Measurements from ENCODE around the gene TMEM131L.

TMEM131L gene

DNA sequence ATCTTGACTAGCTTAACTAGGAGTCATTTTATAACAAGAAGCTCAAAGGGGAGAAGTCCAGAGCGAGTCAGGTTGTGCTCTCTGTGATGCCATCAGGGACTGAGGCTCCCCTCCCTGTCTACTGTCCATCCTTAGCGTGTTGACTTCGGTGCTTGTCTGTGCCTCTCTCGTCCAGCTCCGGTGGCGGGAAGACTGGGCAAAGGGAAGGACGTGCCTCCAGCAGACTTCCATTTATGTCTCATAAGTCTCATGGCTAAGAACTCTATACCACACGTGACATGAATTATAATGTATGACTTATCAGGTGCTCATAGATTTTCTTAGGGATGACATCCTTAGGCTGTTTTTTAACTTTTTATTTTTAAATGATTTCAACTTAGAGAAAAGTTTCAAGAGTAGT lies 125.3 kb downstream of the TMEM131L start:
- TF ChIP-seq, protein P1, sequence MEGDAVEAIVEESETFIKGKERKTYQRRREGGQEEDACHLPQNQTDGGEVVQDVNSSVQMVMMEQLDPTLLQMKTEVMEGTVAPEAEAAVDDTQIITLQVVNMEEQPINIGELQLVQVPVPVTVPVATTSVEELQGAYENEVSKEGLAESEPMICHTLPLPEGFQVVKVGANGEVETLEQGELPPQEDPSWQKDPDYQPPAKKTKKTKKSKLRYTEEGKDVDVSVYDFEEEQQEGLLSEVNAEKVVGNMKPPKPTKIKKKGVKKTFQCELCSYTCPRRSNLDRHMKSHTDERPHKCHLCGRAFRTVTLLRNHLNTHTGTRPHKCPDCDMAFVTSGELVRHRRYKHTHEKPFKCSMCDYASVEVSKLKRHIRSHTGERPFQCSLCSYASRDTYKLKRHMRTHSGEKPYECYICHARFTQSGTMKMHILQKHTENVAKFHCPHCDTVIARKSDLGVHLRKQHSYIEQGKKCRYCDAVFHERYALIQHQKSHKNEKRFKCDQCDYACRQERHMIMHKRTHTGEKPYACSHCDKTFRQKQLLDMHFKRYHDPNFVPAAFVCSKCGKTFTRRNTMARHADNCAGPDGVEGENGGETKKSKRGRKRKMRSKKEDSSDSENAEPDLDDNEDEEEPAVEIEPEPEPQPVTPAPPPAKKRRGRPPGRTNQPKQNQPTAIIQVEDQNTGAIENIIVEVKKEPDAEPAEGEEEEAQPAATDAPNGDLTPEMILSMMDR (IDR thresholded peaks at IDR 0.05; ENCODE audit: low read depth, low read length, missing control alignments) = no peak
- H3K4me3 ChIP-seq (replicated peaks; ENCODE audit: low read depth, low read length) = no peak overlapping the region
- DNase-seq (ENCODE audit: extremely low read depth, low read depth) = no peak

DNA sequence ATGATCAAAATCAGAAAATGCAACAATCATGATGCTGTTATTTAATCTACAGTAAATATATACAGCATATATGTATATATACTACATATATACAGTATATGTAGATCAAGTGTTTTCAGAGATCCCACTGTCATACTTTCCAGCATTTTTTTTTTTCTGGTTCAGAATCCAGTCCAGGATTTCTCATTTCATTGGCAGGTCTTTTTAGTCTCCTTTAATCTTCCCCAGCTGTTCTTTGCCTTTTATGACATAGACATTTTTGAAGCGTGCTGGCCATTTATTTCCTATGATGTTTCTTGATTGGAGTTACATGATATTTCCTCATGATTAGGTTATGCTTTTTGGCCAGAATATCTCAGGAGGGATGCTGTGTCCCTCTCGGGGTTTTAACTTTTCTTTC lies 125.9 kb downstream of the TMEM131L start:
- TF ChIP-seq, protein P1 (IDR thresholded peaks at IDR 0.05; ENCODE audit: low read depth, low read length, missing control alignments) = no peak
- DNase-seq (ENCODE audit: extremely low read depth, low read depth) = no peak
- H3K4me3 ChIP-seq (replicated peaks; ENCODE audit: low read depth, low read length) = no peak overlapping the region

DNA sequence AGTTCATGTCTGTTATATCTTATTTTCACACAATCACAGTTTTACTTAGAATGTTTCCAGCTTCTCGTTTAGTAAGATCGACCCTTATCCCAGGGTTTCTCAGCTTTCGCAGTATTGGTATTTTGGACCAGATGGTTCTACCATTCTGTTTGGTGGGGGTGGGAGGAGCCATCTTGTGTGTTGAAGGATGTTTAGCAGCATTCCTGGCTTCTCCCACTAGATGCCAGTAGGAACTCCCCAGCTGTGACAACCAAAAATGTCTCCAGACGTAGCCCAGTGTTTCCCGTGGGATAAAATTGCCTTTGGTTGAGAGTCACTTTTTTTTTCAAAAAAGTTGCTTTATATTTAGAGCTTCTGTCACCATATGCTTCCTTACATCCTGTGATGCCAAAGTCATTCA lies 127.0 kb downstream of the TMEM131L start:
- TF ChIP-seq, protein P1 (IDR thresholded peaks at IDR 0.05; ENCODE audit: low read depth, low read length, missing control alignments) = no peak
- no peak for DNase-seq (ENCODE audit: extremely low read depth, low read depth)
- H3K4me3 ChIP-seq (replicated peaks; ENCODE audit: low read depth, low read length) = no peak overlapping the region

DNA sequence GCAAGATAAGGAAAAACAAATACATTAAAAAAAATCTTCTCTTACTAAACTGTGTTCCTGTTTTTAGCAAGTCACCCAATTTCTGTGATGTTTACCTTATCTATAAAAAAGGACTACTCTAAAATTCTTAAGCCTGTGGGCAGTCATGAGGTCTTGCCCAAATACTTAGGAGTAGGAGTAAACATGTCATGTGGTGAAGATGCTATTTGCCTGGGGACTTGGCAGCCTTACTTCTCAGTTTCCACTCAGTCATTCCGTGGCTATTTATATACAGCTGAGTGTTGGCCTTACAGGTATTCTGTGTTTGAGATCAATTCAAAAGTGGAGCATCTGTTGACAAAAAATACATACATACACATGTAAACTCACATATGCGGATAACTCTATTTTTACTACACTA lies 128.1 kb downstream of the TMEM131L start:
- TF ChIP-seq, protein P1 (IDR thresholded peaks at IDR 0.05; ENCODE audit: low read depth, low read length, missing control alignments) = no peak
- H3K4me3 ChIP-seq (replicated peaks; ENCODE audit: low read depth, low read length) = no peak overlapping the region
- no peak for DNase-seq (ENCODE audit: extremely low read depth, low read depth)

DNA sequence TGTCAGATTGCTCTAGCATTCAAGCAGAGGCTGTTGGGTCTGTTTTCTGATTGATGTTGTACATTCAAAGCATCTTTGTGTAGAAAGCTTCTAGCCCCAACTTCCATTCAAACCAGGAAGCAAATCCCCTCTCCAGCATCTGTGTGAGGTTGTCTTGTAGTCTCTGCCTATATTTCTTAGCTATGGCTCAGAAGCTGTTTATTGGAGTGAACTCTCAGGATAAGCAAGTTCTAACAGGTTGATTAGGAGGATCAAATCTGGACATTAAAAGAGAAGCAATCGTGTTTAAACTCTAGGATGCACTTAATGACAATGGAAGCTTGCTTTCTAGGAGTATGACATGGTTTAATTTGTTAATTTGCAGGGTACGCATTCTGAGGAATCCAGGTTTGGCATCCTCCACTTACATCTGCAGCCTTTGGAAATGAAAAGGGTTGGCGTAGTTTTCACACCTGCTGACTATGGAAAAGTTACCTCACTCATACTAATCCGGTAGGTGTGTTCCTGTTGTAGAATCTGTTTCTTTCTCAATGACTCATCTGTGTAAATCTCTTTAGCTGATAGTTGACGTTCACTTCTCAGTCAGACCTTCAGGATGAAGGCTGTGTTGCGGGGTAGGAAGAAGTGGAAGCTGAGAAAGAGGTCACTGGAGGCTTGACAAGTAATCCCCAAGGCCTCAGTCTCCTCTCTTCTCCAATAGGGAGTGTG lies 129.9 kb downstream of the TMEM131L start:
- DNase-seq (ENCODE audit: extremely low read depth, low read depth) = no peak
- TF ChIP-seq, protein P1 (IDR thresholded peaks at IDR 0.05; ENCODE audit: low read depth, low read length, missing control alignments) = no peak
- no peak overlapping the region for H3K4me3 ChIP-seq (replicated peaks; ENCODE audit: low read depth, low read length)

DNA sequence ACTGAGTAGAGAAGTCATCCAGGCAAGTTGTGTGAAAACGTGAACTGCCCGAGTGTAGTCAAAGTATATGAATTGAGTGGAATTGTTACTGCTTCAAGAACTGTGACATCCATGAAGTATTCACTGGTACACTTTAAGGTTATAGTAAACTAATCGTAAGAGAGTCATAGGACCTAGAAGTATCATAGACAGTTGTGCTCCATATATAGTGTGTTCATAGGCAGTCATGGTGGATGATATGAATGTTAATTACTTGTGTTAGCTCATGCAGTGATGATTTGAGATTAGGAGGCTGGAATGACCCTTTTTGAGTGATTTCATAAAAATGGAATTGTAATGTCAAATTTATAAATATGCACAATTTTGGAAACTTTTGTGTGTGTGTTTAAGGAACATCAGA lies 136.6 kb downstream of the TMEM131L start:
- H3K4me3 ChIP-seq (replicated peaks; ENCODE audit: low read depth, low read length) = no peak overlapping the region
- DNase-seq (ENCODE audit: extremely low read depth, low read depth) = no peak
- TF ChIP-seq, protein P1 (IDR thresholded peaks at IDR 0.05; ENCODE audit: low read depth, low read length, missing control alignments) = no peak

DNA sequence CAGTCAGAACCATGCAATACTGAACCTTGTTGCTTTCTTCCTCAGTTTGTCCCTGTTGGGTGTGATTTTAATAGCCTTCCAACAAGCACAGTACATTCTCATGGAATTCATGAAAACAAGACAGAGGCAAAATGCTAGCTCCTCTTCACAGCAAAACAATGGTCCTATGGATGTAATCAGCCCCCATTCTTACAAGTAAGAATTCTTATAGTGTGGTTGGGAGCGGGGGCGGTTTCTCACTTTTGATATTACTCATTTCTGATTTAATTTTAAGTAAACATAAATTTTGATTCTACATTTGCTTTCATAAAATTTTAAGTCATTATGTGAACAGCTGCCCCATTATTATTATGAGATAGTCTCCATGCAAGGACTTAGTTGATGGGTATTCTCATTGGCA lies 137.1 kb downstream of the TMEM131L start:
- TF ChIP-seq, protein P1 (IDR thresholded peaks at IDR 0.05; ENCODE audit: low read depth, low read length, missing control alignments) = no peak
- no peak for DNase-seq (ENCODE audit: extremely low read depth, low read depth)
- H3K4me3 ChIP-seq (replicated peaks; ENCODE audit: low read depth, low read length) = no peak overlapping the region
